Osteocyte (in vitro differentiated cells): ENCODE data around the gene RND3. TPM values are rescaled to one million over a fixed set of nuclear protein-coding genes. Genes with fewer than 3 reads are reported as not detected.

Experiments
- DNase-seq: peaks from one replicate; pipeline ENCODE4 v3.0.0; 2021; ENCODE audit warnings: mixed read lengths; ENCODE audit not compliant: unreplicated experiment; ENCODE audit errors: extremely low spot score
- H3K27ac Mint-ChIP-seq: one replicate; pipeline ENCODE4 v1.8.0; 2021; ENCODE audit warnings: mild to moderate bottlenecking, mixed read lengths; ENCODE audit not compliant: unreplicated experiment
- H3K27me3 Mint-ChIP-seq: one replicate; pipeline ENCODE4 v1.8.0; 2021; ENCODE audit warnings: mixed read lengths; ENCODE audit not compliant: unreplicated experiment
- H3K36me3 Mint-ChIP-seq: one replicate; pipeline ENCODE4 v1.8.0; 2021; ENCODE audit warnings: mixed read lengths; ENCODE audit not compliant: unreplicated experiment
- H3K4me1 Mint-ChIP-seq: one replicate; pipeline ENCODE4 v1.8.0; 2021; ENCODE audit warnings: mixed read lengths; ENCODE audit not compliant: unreplicated experiment
- H3K4me3 Mint-ChIP-seq: one replicate; pipeline ENCODE4 v1.8.0; 2021; ENCODE audit warnings: mild to moderate bottlenecking, moderate library complexity, mixed read lengths; ENCODE audit not compliant: unreplicated experiment
- H3K9me3 Mint-ChIP-seq: one replicate; pipeline ENCODE4 v1.8.0; 2021; ENCODE audit warnings: mixed read lengths; ENCODE audit not compliant: unreplicated experiment
- CTCF ChIP-seq: fragments of 200-600 bp; sonication (generic); IDR thresholded peaks from 2 replicates; pipeline ENCODE4 v1.5.0; 2021; ENCODE audit warnings: antibody characterized with exemption, mild to moderate bottlenecking, moderate library complexity
- total RNA-seq: library from RNA; stranded (reverse); gene quantifications from 2 replicates; pipeline ENCODE4 v1.2.1, GENCODE V29; 2021

The RND3 gene
- total RNA-seq, 1 donor from 2014 or later, result 160 TPM

- no peak for DNase-seq
- H3K4me1 Mint-ChIP-seq, result peaks cover 10% of the 10 kb centered on the region
- H3K27me3 Mint-ChIP-seq, result no peaks in the 10 kb centered on the region
- H3K4me3 Mint-ChIP-seq, result no peak overlapping the region
- TF ChIP-seq CTCF, result no peak
- no peaks in the 10 kb centered on the region for H3K9me3 Mint-ChIP-seq
- H3K36me3 Mint-ChIP-seq, result no peaks in the 10 kb centered on the region
- H3K27ac Mint-ChIP-seq, result no peak overlapping the region
Observed at GRCh38 chr2:150426315-150426714, 61.2 kb downstream of the RND3 start.

DNA sequence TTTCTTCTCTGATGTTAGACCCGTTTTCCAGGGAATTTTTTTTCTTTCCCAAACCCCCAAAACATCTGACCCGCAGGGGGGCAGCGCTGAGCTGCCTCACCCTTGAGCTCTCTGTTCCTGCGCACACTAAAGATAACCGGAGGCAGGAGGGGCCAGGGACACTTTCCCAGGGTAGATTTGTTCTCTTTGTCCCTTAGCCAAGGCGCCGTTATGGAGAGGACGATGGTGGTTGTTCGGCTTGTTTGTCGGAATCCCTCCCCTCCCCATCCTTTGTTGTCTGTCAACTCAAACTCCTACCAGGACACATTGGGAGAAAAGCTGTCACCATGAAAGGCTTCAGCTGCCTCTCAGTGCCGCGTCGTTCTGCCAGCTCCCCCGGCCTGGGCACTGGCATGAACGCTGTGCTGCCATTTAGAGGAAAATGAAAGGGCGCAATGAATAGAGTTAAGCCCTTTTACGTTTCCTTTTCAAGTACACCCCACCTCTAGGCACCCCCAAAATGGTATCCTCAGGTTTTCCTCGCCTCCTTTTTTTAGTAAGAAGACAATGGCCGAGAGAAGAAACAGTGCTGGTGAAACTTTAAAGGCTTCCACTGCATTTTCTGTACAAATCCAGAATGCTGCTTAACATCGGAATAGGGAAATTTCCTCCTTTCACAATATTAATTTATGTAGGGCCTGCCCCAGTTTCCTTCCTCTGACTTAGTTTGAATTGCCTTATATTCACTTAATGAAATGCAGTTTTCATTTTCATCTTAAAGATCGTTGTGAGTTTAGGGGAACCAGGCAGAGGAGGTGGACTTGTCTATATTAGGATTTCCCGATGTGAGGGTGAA, 62.1 kb downstream of the RND3 start:
- H3K27me3 Mint-ChIP-seq, result no peaks in the 10 kb centered on the region
- peaks cover 12% of the 10 kb centered on the region for H3K4me1 Mint-ChIP-seq
- no peak for DNase-seq
- H3K4me3 Mint-ChIP-seq, result no peak overlapping the region
- H3K27ac Mint-ChIP-seq, result no peak overlapping the region
- H3K9me3 Mint-ChIP-seq, result no peaks in the 10 kb centered on the region
- no peaks in the 10 kb centered on the region for H3K36me3 Mint-ChIP-seq
- no peak for TF ChIP-seq CTCF

- H3K36me3 Mint-ChIP-seq, result no peaks in the 10 kb centered on the region
- no peak overlapping the region for H3K4me3 Mint-ChIP-seq
- no peaks in the 10 kb centered on the region for H3K9me3 Mint-ChIP-seq
- H3K27me3 Mint-ChIP-seq, result no peaks in the 10 kb centered on the region
- no peak for TF ChIP-seq CTCF
- DNase-seq, result no peak
- no peak overlapping the region for H3K27ac Mint-ChIP-seq
- peaks cover 22% of the 10 kb centered on the region for H3K4me1 Mint-ChIP-seq
Observed at GRCh38 chr2:150424406-150424805, 63.1 kb downstream of the RND3 start.

GRCh38 chr2:150421126-150421651, 66.3 kb downstream of the RND3 start:
- DNase-seq, result no peak
- Mint-ChIP-seq H3K36me3 (no peaks in the 10 kb centered on the region), H3K27me3 (no peaks in the 10 kb centered on the region), H3K4me3 (no peak overlapping the region), H3K27ac (no peak overlapping the region), H3K4me1 (peaks cover 22% of the 10 kb centered on the region), H3K9me3 (no peaks in the 10 kb centered on the region)
- no peak for TF ChIP-seq CTCF

DNA sequence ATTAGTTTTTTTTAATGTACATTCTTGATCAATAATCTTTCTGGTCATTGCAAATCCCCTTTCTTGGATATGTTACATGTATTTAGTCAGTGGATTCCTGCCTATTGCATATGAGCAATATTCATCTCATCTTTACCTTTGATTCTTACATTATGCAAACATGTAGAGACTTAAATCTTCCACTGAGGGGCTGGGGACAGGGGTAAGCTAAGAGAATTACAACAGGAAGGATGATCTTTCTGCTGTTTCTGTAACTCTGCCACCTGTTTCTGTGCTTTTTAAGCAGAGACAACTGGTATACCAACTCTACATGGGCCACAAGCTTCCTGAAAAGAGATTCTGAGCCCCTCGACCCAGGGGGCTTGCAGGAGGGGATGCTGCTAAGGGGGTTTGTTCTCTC, 68.6 kb downstream of the RND3 start:
- no peak for TF ChIP-seq CTCF
- no peak for DNase-seq
- peaks cover 22% of the 10 kb centered on the region for H3K4me1 Mint-ChIP-seq
- no peak overlapping the region for H3K4me3 Mint-ChIP-seq
- no peaks in the 10 kb centered on the region for H3K36me3 Mint-ChIP-seq
- H3K27ac Mint-ChIP-seq, result no peak overlapping the region
- H3K9me3 Mint-ChIP-seq, result peaks cover under 1% of the 10 kb centered on the region
- no peaks in the 10 kb centered on the region for H3K27me3 Mint-ChIP-seq
